ENCODE measurements around the gene OAT.

Gene OAT

GRCh38 chr10:124394583-124394982 is 24.1 kb downstream of the OAT start:
- DNase-seq: no peak

- DNase-seq: no peak
Observed at GRCh38 chr10:124392626-124393342, 25.9 kb downstream of the OAT start.

- no peak for DNase-seq
Observed at GRCh38 chr10:124390471-124391187, 28.1 kb downstream of the OAT start.

GRCh38 chr10:124389613-124390361 is 28.9 kb downstream of the OAT start:
- DNase-seq: no peak

GRCh38 chr10:124388823-124389612 is 29.7 kb downstream of the OAT start:
- peak; percentile 80 to 98 for DNase-seq

GRCh38 chr10:124388476-124388822 is 30.3 kb downstream of the OAT start:
- DNase-seq: no peak

- no peak for DNase-seq
Observed at GRCh38 chr10:124387078-124387874, 31.4 kb downstream of the OAT start.

- no peak for DNase-seq
Observed at GRCh38 chr10:124386186-124387077, 32.3 kb downstream of the OAT start.

- DNase-seq: no peak
Observed at GRCh38 chr10:124385627-124386185, 33.0 kb downstream of the OAT start.

GRCh38 chr10:124384591-124385190 is 34.0 kb downstream of the OAT start:
- no peak for DNase-seq

- DNase-seq: no peak
Observed at GRCh38 chr10:124384172-124384571, 34.6 kb downstream of the OAT start.

GRCh38 chr10:124383496-124383895 is 35.2 kb downstream of the OAT start:
- no peak for DNase-seq

GRCh38 chr10:124381011-124381611 is 37.6 kb downstream of the OAT start:
- no peak for DNase-seq

GRCh38 chr10:124380256-124380995 is 38.3 kb downstream of the OAT start:
- DNase-seq: no peak

GRCh38 chr10:124379609-124380193 is 39.0 kb downstream of the OAT start:
- no peak for DNase-seq

- DNase-seq: no peak
Observed at GRCh38 chr10:124378881-124379471, 39.7 kb downstream of the OAT start.

GRCh38 chr10:124378271-124378670 is 40.5 kb downstream of the OAT start:
- DNase-seq: no peak

GRCh38 chr10:124377101-124377500 is 41.6 kb downstream of the OAT start:
- no peak for DNase-seq

All from inflammatory macrophage treated with lipopolysaccharide for 1 hour (primary cell).